ENCODE measurements around the gene DISC1.

The DISC1 gene

GRCh38 chr1:231919886-231920285 lies 293.3 kb downstream of the DISC1 start:
- peak; percentile 57 for DNase-seq (ENCODE audit: low read depth)
- H3K4me3 ChIP-seq (ENCODE audit: low read depth, low read length) = no peak overlapping the region
- TF ChIP-seq CTCF (IDR thresholded peaks at IDR 0.05; ENCODE audit: control insufficient read depth, extremely low read depth, insufficient read depth) = no peak

GRCh38 chr1:231921646-231922345 lies 295.2 kb downstream of the DISC1 start:
- no peak for DNase-seq (ENCODE audit: low read depth)
- H3K4me3 ChIP-seq (ENCODE audit: low read depth, low read length) = no peak overlapping the region
- TF ChIP-seq CTCF (IDR thresholded peaks at IDR 0.05; ENCODE audit: control insufficient read depth, extremely low read depth, insufficient read depth) = no peak

DNA sequence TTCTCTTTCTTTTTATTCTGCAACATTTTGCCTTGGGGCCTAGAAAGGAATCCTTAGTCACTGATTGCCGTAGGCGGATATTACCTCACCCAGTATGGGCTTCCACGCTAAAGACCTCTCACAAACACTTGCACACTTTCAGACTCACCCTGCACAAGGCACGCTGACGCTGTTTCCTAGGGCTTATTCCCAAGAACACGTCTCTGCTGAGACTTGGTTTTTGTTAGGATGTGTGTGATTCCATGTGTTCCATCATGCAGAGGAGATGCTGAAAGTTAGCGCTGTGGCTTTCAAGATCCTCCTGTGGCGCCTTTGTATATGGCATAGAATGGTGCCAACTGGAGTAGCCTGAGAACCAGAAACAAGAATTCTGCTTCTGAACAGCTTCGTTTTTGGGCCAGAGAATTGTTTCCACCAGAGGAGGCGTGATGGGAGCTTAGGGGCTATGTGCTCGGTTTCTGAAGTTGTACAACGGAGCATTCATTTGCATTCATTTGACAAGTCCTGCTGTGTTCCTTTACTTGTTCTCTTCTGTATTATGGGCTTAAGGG lies 297.0 kb downstream of the DISC1 start:
- TF ChIP-seq CTCF (IDR thresholded peaks at IDR 0.05; ENCODE audit: control insufficient read depth, extremely low read depth, insufficient read depth) = no peak
- DNase-seq (ENCODE audit: low read depth) = no peak

DNA sequence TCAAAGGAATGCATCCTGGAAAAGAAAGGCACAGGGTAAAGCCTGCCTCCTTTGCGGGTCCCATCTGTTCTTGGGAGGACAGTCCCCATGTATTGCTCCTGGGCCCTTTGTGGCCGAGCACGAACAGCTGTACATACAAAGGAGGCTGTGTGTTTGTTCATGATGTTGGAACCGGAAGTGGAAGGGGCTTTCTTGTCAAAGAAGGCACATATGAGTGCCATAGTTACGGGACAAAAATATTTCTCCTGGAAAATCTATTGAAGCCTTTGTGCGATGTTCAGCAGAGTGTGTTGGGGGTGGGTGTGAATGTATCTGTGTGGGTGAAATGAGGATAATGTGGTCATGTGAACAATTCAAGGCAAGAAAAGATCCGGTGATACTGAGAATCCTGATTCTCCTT lies 297.6 kb downstream of the DISC1 start:
- no peak for DNase-seq (ENCODE audit: low read depth)
- no peak for TF ChIP-seq CTCF (IDR thresholded peaks at IDR 0.05; ENCODE audit: control insufficient read depth, extremely low read depth, insufficient read depth)
- H3K4me3 ChIP-seq (ENCODE audit: low read depth, low read length) = no peak overlapping the region

More for the DNA sequence above, 297.0 kb downstream of the DISC1 start:
- H3K4me3 ChIP-seq (ENCODE audit: low read depth, low read length) = no peak overlapping the region

DNA sequence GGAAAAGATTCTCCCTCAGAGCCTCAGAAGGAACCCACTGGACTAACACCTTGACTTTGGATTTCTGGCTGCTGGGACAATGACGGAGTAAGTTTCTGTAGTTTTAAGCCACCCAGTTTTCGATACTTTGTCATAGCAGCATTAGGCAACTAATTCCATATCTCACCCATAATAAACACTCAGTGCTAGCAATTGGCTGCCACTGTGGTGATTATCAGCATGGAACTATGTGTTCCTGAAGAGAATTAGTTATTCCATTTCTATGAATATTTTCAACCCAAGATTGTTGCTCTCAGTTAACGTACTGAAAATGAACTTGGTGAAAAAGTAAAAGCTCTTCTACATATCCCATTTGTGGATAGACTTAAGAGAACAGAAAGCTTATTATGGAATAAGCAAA lies 299.3 kb downstream of the DISC1 start:
- DNase-seq (ENCODE audit: low read depth) = no peak
- H3K4me3 ChIP-seq (ENCODE audit: low read depth, low read length) = no peak overlapping the region
- TF ChIP-seq CTCF (IDR thresholded peaks at IDR 0.05; ENCODE audit: control insufficient read depth, extremely low read depth, insufficient read depth) = no peak

DNA sequence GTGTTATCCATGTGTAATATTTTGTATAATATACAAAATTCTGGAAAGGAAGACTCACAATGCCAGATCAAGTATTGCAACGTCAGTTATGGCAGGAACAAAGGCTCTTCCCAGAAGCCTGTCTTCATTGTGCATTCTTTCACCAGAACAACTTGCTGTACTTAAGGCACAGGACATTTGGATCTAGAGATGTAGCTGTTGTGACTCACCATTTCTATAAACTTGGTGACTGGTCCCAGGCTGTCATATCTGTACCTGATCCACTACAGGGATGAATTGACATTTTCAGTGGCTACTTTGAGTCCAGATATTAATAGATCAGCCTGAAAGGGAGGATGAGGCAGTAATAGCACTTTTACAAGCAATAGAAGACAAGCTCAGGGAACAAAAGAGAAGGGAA lies 299.8 kb downstream of the DISC1 start:
- no peak for DNase-seq (ENCODE audit: low read depth)
- TF ChIP-seq CTCF (IDR thresholded peaks at IDR 0.05; ENCODE audit: control insufficient read depth, extremely low read depth, insufficient read depth) = no peak
- no peak overlapping the region for H3K4me3 ChIP-seq (ENCODE audit: low read depth, low read length)

- no peak overlapping the region for H3K4me3 ChIP-seq (ENCODE audit: low read depth, low read length)
- TF ChIP-seq CTCF (IDR thresholded peaks at IDR 0.05; ENCODE audit: control insufficient read depth, extremely low read depth, insufficient read depth) = no peak
- no peak for DNase-seq (ENCODE audit: low read depth)
Observed at GRCh38 chr1:231926933-231927332, 300.3 kb downstream of the DISC1 start.
